Subcutaneous adipose tissue (tissue), 4 donors: ENCODE measurements around the gene VPS45. TPM values are rescaled to one million over a fixed set of nuclear protein-coding genes. Genes with fewer than 3 reads are reported as not detected.

Experiments used
- total RNA-seq, 4 donors: library from RNA; depleted of rRNA; stranded (reverse); fragments of >200 nt; gene quantifications; one replicate each; pipeline ENCODE4 v1.1.0, GENCODE V29; 2016
- TF ChIP-seq, protein P1 (sequence below): fragments of 450-650 bp; IDR thresholded peaks from one replicate; pipeline ENCODE4 v1.5.1; 2016; ENCODE audit warnings: low read depth, mild to moderate bottlenecking, control low read depth, antibody characterized with exemption, moderate library complexity

Gene VPS45
- total RNA-seq, 4 donors from 2014 or later: 28.1 to 54.6 (median 38.4) TPM

DNA sequence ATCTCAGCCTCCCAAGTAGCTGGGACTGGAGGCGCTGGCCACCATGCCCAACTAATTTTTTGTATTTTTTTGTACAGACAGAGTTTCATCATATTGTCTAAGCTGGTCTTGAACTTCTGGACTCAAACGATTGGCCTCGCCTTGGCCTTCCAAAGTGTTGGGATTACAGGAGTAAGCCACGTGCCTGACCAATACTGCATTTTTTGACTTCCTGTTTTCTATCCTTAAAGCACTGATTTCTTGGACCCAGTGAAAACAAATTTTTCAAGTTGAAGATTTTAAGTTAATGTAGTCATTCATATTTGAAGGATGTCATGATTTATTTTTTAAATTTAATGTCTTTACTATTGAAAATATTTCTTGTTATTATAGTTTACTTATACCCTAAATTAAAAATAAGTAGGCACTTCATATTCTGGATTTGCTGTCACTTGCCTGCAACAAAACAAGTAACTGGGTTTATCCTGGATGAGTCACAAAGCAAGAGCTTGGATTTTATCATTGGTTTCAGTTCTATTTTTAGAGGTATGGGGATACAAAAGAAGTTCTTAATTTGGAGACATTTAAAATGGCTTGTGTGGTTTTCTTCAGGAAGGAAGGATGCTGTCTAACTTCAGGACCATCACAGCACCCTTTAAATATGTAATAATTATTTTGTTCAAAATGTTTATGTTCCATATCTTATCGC, 2.2 kb upstream of the VPS45 start:
- TF ChIP-seq, protein P1, sequence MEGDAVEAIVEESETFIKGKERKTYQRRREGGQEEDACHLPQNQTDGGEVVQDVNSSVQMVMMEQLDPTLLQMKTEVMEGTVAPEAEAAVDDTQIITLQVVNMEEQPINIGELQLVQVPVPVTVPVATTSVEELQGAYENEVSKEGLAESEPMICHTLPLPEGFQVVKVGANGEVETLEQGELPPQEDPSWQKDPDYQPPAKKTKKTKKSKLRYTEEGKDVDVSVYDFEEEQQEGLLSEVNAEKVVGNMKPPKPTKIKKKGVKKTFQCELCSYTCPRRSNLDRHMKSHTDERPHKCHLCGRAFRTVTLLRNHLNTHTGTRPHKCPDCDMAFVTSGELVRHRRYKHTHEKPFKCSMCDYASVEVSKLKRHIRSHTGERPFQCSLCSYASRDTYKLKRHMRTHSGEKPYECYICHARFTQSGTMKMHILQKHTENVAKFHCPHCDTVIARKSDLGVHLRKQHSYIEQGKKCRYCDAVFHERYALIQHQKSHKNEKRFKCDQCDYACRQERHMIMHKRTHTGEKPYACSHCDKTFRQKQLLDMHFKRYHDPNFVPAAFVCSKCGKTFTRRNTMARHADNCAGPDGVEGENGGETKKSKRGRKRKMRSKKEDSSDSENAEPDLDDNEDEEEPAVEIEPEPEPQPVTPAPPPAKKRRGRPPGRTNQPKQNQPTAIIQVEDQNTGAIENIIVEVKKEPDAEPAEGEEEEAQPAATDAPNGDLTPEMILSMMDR: no peak

DNA sequence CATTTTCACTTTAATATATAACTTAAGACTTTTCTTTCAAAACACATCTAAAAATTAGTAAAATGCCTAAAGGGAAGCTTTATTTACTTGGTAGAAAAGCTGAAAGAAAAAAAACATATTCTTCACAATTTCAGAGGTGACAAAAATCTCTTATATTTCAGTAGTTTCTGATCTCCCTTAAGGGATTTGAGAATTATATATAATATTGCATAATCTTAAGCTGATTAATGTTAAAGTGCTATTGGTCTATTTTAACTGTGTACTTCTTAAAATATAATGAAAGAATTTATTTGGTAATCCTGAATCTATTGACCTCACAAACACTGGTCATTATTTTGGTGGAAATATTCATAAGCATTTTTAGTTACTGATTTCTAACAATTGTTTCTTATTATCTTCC, 1.2 kb upstream of the VPS45 start:
- TF ChIP-seq, protein P1: no peak

DNA sequence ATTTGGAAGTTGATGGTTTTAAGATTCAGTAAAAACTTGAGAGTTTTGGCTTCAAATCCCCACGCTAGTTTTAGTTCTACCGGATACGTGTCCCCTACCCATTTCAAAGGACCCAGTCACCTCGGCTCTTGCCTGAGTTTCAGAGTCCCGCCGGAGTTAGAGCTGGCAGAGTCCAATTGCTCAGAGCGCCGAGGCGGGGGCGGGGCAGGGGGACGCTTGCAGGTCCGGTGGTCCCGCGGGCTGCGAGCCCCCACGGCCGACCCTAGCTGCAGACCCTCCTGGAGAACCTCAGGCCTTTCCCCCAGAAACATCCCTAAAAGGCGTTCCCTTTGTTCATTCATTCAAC, 765 bp upstream of the VPS45 start:
- TF ChIP-seq, protein P1: no peak

DNA sequence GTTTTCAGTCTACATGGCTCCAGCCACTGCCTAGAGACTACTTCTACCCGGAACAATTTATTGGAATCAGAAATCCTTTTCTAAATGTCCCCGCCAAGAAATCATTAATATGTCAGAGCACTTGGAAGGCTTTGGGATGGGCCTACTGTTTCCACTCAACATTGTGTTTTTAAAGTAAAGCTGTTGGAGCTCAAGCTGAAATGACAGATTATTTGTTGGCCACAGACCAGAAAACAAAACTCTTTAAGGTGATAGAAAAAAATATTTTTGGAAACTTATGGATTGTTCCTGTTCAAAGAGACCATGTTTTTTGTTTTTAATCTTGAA, 496 bp downstream of the VPS45 start:
- TF ChIP-seq, protein P1: no peak

DNA sequence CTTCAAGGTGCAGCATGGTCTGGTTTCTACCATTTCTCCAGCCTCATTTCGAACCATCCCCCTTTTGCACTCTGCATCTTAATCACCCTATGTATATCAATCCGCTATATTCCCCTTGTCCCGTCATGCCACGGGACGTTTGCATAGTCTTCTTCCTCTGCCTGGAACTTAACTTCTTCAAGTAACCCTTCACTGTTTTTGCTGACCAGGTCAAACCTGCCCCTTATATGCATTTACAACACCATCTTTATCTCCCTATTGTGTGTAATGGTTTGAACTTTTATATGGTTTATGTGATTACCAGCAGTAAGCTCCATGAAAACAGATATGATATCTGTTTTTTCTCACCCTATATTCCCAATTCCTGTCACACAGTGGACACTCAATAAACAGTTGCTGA, 2.3 kb downstream of the VPS45 start:
- TF ChIP-seq, protein P1: no peak

DNA sequence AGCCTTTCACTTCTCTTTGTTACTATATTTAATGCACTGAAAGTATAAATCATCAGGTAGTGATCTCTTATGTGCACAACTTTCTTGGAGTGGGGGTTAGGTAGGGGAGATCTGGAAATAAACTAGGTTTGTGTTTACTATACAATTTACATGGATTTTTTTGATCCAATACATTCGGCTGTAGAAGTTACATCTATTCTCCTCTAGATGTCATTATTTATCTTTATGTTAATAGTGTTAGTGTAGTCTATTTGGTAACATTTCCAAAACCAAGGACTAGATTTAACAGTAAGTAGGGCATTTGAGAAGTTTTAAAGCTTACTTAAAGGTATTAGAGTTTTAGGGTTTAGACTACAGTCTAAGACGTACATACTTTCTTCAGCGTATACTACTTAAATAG, 5.4 kb downstream of the VPS45 start:
- TF ChIP-seq, protein P1: no peak

DNA sequence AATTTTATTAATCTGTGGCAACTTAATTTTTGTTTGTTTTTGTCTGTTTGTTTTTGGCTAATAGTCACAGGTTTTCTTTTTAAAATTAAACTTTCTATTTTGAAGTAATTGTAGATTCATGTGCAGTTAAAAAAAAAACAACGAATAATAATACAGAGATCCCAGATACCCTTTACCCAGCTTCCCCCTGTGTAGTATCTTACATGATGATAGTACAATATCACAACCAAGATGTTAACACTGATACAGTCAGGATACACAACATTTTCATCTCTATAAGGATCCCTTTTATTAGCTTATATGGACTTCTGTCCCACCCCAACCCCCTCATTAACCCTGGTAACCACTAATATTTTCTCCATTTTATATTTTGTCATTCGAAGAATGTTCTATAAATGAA, 5.9 kb downstream of the VPS45 start:
- TF ChIP-seq, protein P1: no peak
